ENCODE results near the gene TM2D3. TPM values are rescaled to one million over a fixed set of nuclear protein-coding genes. Genes with fewer than 3 reads are reported as not detected.
A peak's percentile ranks its signal among the peaks of the same experiment; 100 is the strongest.

TM2D3 gene
- total RNA-seq, 1 experiment from 2014 or later, result 18.4 TPM

DNA sequence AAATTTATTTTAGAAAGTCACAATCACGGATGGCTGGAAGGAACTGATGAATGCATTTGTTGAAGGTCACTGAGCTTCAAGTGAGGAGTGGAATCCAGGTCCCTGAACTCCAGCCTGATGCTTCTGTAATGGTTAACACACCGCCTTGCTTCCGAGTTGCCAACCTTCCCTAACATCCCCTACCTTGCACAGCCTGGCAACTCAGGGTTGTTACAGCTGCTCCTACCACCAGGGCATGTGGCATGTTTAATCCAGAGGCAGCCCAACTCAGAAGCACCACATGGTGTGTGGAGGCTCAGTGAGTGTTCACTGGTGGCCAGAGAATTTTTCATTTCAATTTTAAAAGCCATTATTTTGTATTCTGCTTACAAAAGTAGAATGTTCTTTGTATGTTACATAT is 4.9 kb downstream of the TM2D3 start:
- no peaks in the 10 kb centered on the region for H3K9me2 ChIP-seq (replicated peaks; ENCODE audit: low read length)
- H3K27me3 ChIP-seq (ENCODE audit: low read length), result no peaks in the 10 kb centered on the region
- TF ChIP-seq, protein P1, sequence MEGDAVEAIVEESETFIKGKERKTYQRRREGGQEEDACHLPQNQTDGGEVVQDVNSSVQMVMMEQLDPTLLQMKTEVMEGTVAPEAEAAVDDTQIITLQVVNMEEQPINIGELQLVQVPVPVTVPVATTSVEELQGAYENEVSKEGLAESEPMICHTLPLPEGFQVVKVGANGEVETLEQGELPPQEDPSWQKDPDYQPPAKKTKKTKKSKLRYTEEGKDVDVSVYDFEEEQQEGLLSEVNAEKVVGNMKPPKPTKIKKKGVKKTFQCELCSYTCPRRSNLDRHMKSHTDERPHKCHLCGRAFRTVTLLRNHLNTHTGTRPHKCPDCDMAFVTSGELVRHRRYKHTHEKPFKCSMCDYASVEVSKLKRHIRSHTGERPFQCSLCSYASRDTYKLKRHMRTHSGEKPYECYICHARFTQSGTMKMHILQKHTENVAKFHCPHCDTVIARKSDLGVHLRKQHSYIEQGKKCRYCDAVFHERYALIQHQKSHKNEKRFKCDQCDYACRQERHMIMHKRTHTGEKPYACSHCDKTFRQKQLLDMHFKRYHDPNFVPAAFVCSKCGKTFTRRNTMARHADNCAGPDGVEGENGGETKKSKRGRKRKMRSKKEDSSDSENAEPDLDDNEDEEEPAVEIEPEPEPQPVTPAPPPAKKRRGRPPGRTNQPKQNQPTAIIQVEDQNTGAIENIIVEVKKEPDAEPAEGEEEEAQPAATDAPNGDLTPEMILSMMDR (conservative IDR thresholded peaks at IDR 0.05; ENCODE audit: low read depth, low read length), result no peak
- no peak for TF ChIP-seq EZH2 (IDR thresholded peaks at IDR 0.05; ENCODE audit: low read length, unreplicated experiment)
- TF ChIP-seq EZH2phosphoT487 (IDR thresholded peaks at IDR 0.05; ENCODE audit: borderline replicate concordance, low read length), result no peak
- intact Hi-C loops (cut with micrococcal nuclease), result no loop called here
- DNase-seq, result no peak
- BruUV-seq (replicated peaks), result no TSS peak
- no peak overlapping the region for H3K27ac ChIP-seq (ENCODE audit: low read length)
- H4K20me1 ChIP-seq (ENCODE audit: low read length), result peaks cover 10% of the 10 kb centered on the region
- H3K9ac ChIP-seq (ENCODE audit: low read length), result no peak overlapping the region
- no peaks in the 10 kb centered on the region for H3F3A ChIP-seq (ENCODE audit: low read length, unreplicated experiment)
- peaks cover 36% of the 10 kb centered on the region for H3K36me3 ChIP-seq (ENCODE audit: low read depth, low read length)
- no peak overlapping the region for H2AFZ ChIP-seq (ENCODE audit: low read length)
- no peaks in the 10 kb centered on the region for H3K9me3 ChIP-seq (ENCODE audit: low read length)
- ATAC-seq, result no peak
- peaks cover 14% of the 10 kb centered on the region for H3K4me1 ChIP-seq (ENCODE audit: insufficient read depth, low read length)
- ChIA-PET CTCF (no interaction called here), POLR2A (ENCODE audit: unreplicated experiment) (no interaction called here)
- no peak overlapping the region for H3K4me2 ChIP-seq (ENCODE audit: low read length)
- H3K4me3 ChIP-seq (ENCODE audit: low read length), result no peak overlapping the region
- peaks cover 40% of the 10 kb centered on the region for H3K79me2 ChIP-seq (ENCODE audit: low read length)

DNA sequence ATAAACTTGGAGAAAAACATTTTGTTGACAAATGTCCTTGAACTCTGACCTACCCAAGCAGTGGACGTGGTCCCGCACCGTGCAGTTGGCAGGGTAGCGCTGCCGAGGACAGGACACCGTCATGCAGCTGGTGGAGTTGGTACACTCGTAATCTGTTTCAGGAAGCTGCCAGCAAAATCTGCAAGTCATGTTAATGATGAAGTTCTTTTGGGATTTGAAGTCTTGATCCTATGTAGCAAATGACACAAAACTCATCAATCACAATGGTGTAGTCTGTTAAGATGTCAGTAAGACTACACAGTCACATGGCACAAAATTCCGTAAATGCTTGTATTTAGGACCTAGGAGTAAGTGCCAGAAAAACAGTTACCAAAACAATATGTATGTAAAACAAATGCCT is 5.5 kb downstream of the TM2D3 start:
- Histone ChIP-seq H3K9me3 (ENCODE audit: low read length) (no peaks in the 10 kb centered on the region), H3K79me2 (ENCODE audit: low read length) (peaks cover 37% of the 10 kb centered on the region), H3K4me1 (ENCODE audit: insufficient read depth, low read length) (peaks cover 14% of the 10 kb centered on the region), H3K27ac (ENCODE audit: low read length) (no peak overlapping the region), H3K4me3 (ENCODE audit: low read length) (no peak overlapping the region), H3K36me3 (ENCODE audit: low read depth, low read length) (peaks cover 36% of the 10 kb centered on the region), H3F3A (ENCODE audit: low read length, unreplicated experiment) (no peaks in the 10 kb centered on the region), H3K4me2 (ENCODE audit: low read length) (no peak overlapping the region), H4K20me1 (ENCODE audit: low read length) (peaks cover 10% of the 10 kb centered on the region), H2AFZ (ENCODE audit: low read length) (no peak overlapping the region), H3K9ac (ENCODE audit: low read length) (no peak overlapping the region), H3K9me2 (replicated peaks; ENCODE audit: low read length) (no peaks in the 10 kb centered on the region), H3K27me3 (ENCODE audit: low read length) (no peaks in the 10 kb centered on the region)
- intact Hi-C loops (cut with micrococcal nuclease), result no loop called here
- no peak for DNase-seq
- BruUV-seq (replicated peaks), result no TSS peak
- ATAC-seq, result no peak
- CTCF ChIA-PET, result no interaction called here
- POLR2A ChIA-PET (ENCODE audit: unreplicated experiment), result no interaction called here
- TF ChIP-seq, protein P1 (conservative IDR thresholded peaks at IDR 0.05; ENCODE audit: low read depth, low read length), result no peak
- TF ChIP-seq EZH2phosphoT487 (IDR thresholded peaks at IDR 0.05; ENCODE audit: borderline replicate concordance, low read length) (no peak), EZH2 (IDR thresholded peaks at IDR 0.05; ENCODE audit: low read length, unreplicated experiment) (no peak)

DNA sequence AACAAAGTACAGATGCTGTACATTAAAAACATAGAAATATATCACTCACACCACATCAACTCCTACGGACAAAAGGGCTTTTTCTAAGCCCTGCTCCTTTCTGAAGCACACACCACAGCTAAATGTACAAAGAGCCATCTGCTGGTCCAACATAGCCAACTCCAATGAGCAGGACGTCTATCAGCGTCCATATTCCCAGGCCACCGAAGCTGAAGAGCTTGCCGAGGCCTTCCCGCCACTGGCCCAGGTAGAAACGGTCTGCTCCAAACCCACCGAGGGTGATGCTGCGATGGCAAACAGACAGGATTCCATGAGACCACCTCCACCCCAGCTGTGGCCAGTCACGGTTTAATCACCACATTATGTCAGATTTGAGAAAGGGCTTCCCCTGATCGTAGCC is 9.8 kb downstream of the TM2D3 start:
- Histone ChIP-seq H3K79me2 (ENCODE audit: low read length) (no peaks in the 10 kb centered on the region), H3K9me3 (ENCODE audit: low read length) (no peaks in the 10 kb centered on the region), H4K20me1 (ENCODE audit: low read length) (no peaks in the 10 kb centered on the region), H3K9ac (ENCODE audit: low read length) (no peak overlapping the region), H3K4me2 (ENCODE audit: low read length) (no peak overlapping the region), H3F3A (ENCODE audit: low read length, unreplicated experiment) (no peaks in the 10 kb centered on the region), H3K36me3 (ENCODE audit: low read depth, low read length) (peaks cover 42% of the 10 kb centered on the region), H3K9me2 (replicated peaks; ENCODE audit: low read length) (no peaks in the 10 kb centered on the region), H3K4me1 (ENCODE audit: insufficient read depth, low read length) (peaks cover 12% of the 10 kb centered on the region), H3K27ac (ENCODE audit: low read length) (no peak overlapping the region), H3K27me3 (ENCODE audit: low read length) (no peaks in the 10 kb centered on the region), H2AFZ (ENCODE audit: low read length) (no peak overlapping the region), H3K4me3 (ENCODE audit: low read length) (no peak overlapping the region)
- ChIA-PET POLR2A (ENCODE audit: unreplicated experiment) (no interaction called here), CTCF (no interaction called here)
- intact Hi-C loops (cut with micrococcal nuclease), result loop anchor here (2.0 kb wide), 1 partner anchor 342 kb away; no protein-coding TSS in a partner anchor
- no peak for DNase-seq
- BruUV-seq (replicated peaks), result no TSS peak
- TF ChIP-seq EZH2phosphoT487 (IDR thresholded peaks at IDR 0.05; ENCODE audit: borderline replicate concordance, low read length), result no peak
- TF ChIP-seq, protein P1 (conservative IDR thresholded peaks at IDR 0.05; ENCODE audit: low read depth, low read length), result 0 out of 2 replicates have a peak, but pooled peaks have one; percentile 8
- ATAC-seq, result peak; percentile 23; the same call in 1 of the 2 replicates
